SK-N-SH (cell line): ENCODE results near the gene PCAT6. TPM values are rescaled to one million over a fixed set of nuclear protein-coding genes. Genes with fewer than 3 reads are reported as not detected.

ENCODE experiments used
- CTCF ChIA-PET: fragments of 300-600, 350-600 bp; formaldehyde crosslinking; extraction: SDS; loops from one replicate; lab custom pipeline; 2021; lab: Yijun Ruan, JAX
- POLR2A ChIA-PET: fragments of 350-600 bp; sonication (Branson Sonifier 250); formaldehyde crosslinking; extraction: SDS; loops from one replicate; lab custom pipeline; 2020; ENCODE audit warnings: antibody characterized with exemption, inconsistent platforms; lab: Yijun Ruan, JAX
- DNase-seq: peaks from one replicate; pipeline ENCODE4 v3.0.0; 2012
- H2AFZ ChIP-seq: fragments of 200-600 bp; sonication (generic); 2 replicates; pipeline ENCODE4 v1.8.1; 2016; ENCODE audit warnings: antibody characterized with exemption, mild to moderate bottlenecking, low read depth
- H3F3A ChIP-seq: fragments of 200-600 bp; sonication (generic); replicated peaks from 2 replicates; pipeline ENCODE3; 2016; ENCODE audit warnings: antibody characterized with exemption, mild to moderate bottlenecking; ENCODE audit not compliant: insufficient read depth
- H3K27ac ChIP-seq, 2 experiments: fragments of 200-500 bp in 1 of 2; fragments of 200-600 bp in 1 of 2; sonication (Bioruptor generic) in 1 of 2; sonication (generic), shearing (Covaris generic) in 1 of 2; 2 replicates each; pipeline versions ENCODE4 v1.5.1 to v1.6.1; 2014 to 2016; ENCODE audit warnings: low read depth in 2 of 2, inconsistent platforms in 1 of 2, low read length in 1 of 2, mild to moderate bottlenecking in 1 of 2, mixed read lengths in 1 of 2
- H3K27me3 ChIP-seq: fragments of 200-600 bp; sonication (generic), shearing (Covaris generic); 2 replicates; pipeline ENCODE4 v1.6.1; 2016; ENCODE audit warnings: mixed run types; ENCODE audit not compliant: insufficient read depth
- H3K36me3 ChIP-seq, 2 experiments: fragments of 200-500 bp in 1 of 2; fragments of 200-600 bp in 1 of 2; sonication (Bioruptor generic) in 1 of 2; sonication (generic) in 1 of 2; replicated peaks in 1 of 2; 2 replicates each; pipeline versions ENCODE3 to v1.5.1; 2014 to 2016; ENCODE audit warnings: low read length in 1 of 2, mild to moderate bottlenecking in 1 of 2; ENCODE audit not compliant: insufficient read depth in 2 of 2, control insufficient read depth in 1 of 2
- H3K4me1 ChIP-seq, 2 experiments: fragments of 200-500 bp in 1 of 2; fragments of 200-600 bp in 1 of 2; sonication (Bioruptor generic) in 1 of 2; sonication (generic), shearing (Covaris generic) in 1 of 2; 2 replicates each; pipeline versions ENCODE4 v1.5.1 to v1.6.1; 2014 to 2016; ENCODE audit warnings: low read depth in 1 of 2, low read length in 1 of 2, mixed run types in 1 of 2; ENCODE audit not compliant: insufficient read depth in 2 of 2, control insufficient read depth in 1 of 2
- H3K4me2 ChIP-seq: fragments of 200-600 bp; sonication (generic), shearing (Covaris generic); 2 replicates; pipeline ENCODE4 v1.6.1; 2017; ENCODE audit warnings: mixed run types
- H3K4me3 ChIP-seq, 2 experiments: fragments of 200-500 bp in 1 of 2; fragments of 200-600 bp in 1 of 2; sonication (Bioruptor generic) in 1 of 2; sonication (generic), shearing (Covaris generic) in 1 of 2; 2 replicates each; pipeline versions ENCODE4 v1.5.1 to v1.8.1; 2014 to 2016; ENCODE audit warnings: low read depth in 2 of 2, inconsistent platforms in 1 of 2, low read length in 1 of 2, mild to moderate bottlenecking in 1 of 2, mixed read lengths in 1 of 2, moderate library complexity in 1 of 2
- H3K79me2 ChIP-seq: fragments of 200-600 bp; sonication (generic); 2 replicates; pipeline ENCODE4 v1.8.1; 2017; ENCODE audit warnings: mild to moderate bottlenecking; ENCODE audit not compliant: insufficient read depth
- H3K9ac ChIP-seq: fragments of 200-600 bp; sonication (generic); 2 replicates; pipeline ENCODE4 v1.6.1; 2017; ENCODE audit warnings: mixed run types
- H3K9me2 ChIP-seq: fragments of 200-600 bp; sonication (generic); 2 replicates; pipeline ENCODE4 v1.6.1; 2017; ENCODE audit warnings: mixed run types
- H3K9me3 ChIP-seq: fragments of 200-600 bp; sonication (generic); 2 replicates; pipeline ENCODE4 v1.6.1; 2017; ENCODE audit warnings: mixed run types, mild to moderate bottlenecking, moderate library complexity
- H4K20me1 ChIP-seq: fragments of 200-600 bp; sonication (generic); 2 replicates; pipeline ENCODE4 v1.6.1; 2017; ENCODE audit warnings: mild to moderate bottlenecking, mixed run types; ENCODE audit not compliant: insufficient read depth
- CTCF ChIP-seq: fragments of 200-600 bp; sonication (generic); IDR thresholded peaks from 2 replicates; pipeline ENCODE4 v1.6.1; 2017; ENCODE audit warnings: antibody characterized with exemption, mild to moderate bottlenecking, moderate library complexity
- ELF1 ChIP-seq: IDR thresholded peaks from 2 replicates; pipeline ENCODE4 v1.4.0; 2012
- EZH2phosphoT487 ChIP-seq: fragments of 200-600 bp; sonication (generic); IDR thresholded peaks from 2 replicates; pipeline ENCODE4 v1.6.1; 2017; ENCODE audit warnings: low read depth, mixed run types, mild to moderate bottlenecking, antibody characterized with exemption, moderate library complexity, borderline replicate concordance
- FOXJ3 ChIP-seq: sonication (generic); formaldehyde crosslinking; IDR thresholded peaks from 2 replicates; pipeline ENCODE4 v1.5.1; 2020; ENCODE audit warnings: mild to moderate bottlenecking, missing genetic modification reagents
- GATA2 ChIP-seq: sonication (generic); formaldehyde crosslinking; IDR thresholded peaks from 2 replicates; pipeline ENCODE4 v1.5.0; 2020; ENCODE audit warnings: mild to moderate bottlenecking, missing genetic modification reagents
- JUND ChIP-seq: IDR thresholded peaks from 2 replicates; pipeline ENCODE4 v1.4.0; 2012
- MEF2A ChIP-seq: IDR thresholded peaks from 2 replicates; pipeline ENCODE4 v1.4.0; 2012; ENCODE audit warnings: low read depth, borderline replicate concordance
- NRF1 ChIP-seq: IDR thresholded peaks from 2 replicates; pipeline ENCODE4 v1.6.1; 2012; ENCODE audit warnings: low read depth, mild to moderate bottlenecking, low read length
- POLR2AphosphoS5 ChIP-seq: IDR thresholded peaks from 2 replicates; pipeline ENCODE4 v1.6.1; 2012; ENCODE audit warnings: low read depth, low read length
- RCOR1 ChIP-seq: fragments of 150-350 bp; IDR thresholded peaks from 2 replicates; pipeline ENCODE4 v1.6.1; 2017; ENCODE audit warnings: antibody characterized with exemption, low read length
- REST ChIP-seq: IDR thresholded peaks from 2 replicates; pipeline ENCODE4 v1.6.1; 2012; ENCODE audit warnings: mild to moderate bottlenecking, low read depth, low read length, moderate library complexity
- SIN3A ChIP-seq: IDR thresholded peaks from 2 replicates; pipeline ENCODE4 v1.6.1; 2012; ENCODE audit warnings: low read depth, mild to moderate bottlenecking, low read length, moderate library complexity, borderline replicate concordance
- TAF1 ChIP-seq: IDR thresholded peaks from 2 replicates; pipeline ENCODE4 v1.6.1; 2012; ENCODE audit warnings: low read depth, mild to moderate bottlenecking, low read length, moderate library complexity, borderline replicate concordance
- USF1 ChIP-seq: IDR thresholded peaks from 2 replicates; pipeline ENCODE4 v1.4.0; 2012; ENCODE audit warnings: low read depth, borderline replicate concordance
- YY1 ChIP-seq: IDR thresholded peaks from 2 replicates; pipeline ENCODE4 v1.4.0; 2012; ENCODE audit warnings: low read depth, mild to moderate bottlenecking
- WGBS: methylation state at CpG from one replicate; pipeline ENCODE4 v1.1.6; 2017; ENCODE audit warnings: low lambda C conversion rate; 5-methylcytosine and 5-hydroxymethylcytosine counted together
- polyA plus RNA-seq, 3 experiments: library from polyadenylated mRNA; depleted of rRNA; stranded (reverse); fragments of >200 nt; gene quantifications; 2 replicates each; pipeline ENCODE4 v1.2.3, GENCODE V29; 2012
- TF ChIP-seq, protein P1 (sequence below): IDR thresholded peaks from 2 replicates; pipeline ENCODE4; 2012

PCAT6 gene
- polyA plus RNA-seq, 1 of the 3 experiments (the other 2 are of a cell fraction) = 6.9 TPM

DNA sequence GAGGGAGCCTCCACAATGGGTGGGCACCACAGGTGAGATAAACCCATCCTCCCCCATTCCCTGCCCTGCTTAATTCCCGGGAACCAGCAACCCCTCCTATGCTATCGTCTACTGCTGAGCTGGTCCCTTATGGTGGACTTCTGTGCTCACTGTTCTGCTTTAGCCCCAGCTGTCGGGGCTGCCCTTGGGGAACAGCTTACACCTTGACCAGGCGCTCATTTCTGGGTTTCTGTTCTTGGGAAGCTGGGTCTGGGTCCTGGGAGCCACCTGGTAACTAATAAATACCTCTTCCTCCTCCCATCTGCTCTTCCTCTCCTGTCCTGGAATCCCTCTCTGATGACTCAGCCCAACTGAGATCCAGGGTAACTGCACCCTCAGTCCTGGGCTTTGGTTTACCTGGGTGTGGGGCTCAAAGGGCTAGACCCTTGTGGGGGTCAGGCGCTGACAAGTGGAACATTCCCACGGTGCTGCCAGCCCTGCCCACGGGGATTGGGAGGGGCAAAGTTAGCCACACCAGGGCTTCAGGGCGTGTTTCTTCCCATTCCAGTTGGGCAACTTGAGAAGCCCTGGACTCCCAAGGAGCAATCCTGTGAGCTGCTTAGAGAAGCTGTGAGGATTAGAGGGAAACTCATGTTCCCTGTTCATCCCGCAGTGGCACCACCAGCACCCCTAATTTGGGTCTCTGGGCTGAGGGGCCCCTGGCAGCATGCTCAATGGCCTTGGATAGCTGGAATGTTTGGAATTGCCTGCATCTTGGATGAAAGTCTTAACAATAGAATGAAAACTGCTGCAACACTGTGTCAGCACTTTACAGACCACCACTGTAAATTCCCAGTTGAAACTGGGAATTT, 1.6 kb downstream of the PCAT6 start:
- H3K4me1 ChIP-seq = peaks cover 11 to 20% of the 10 kb centered on the region in 2 experiments; a peak in 2 of 4 replicates
- no peak for DNase-seq
- H3K27me3 ChIP-seq = no peaks in the 10 kb centered on the region
- POLR2A ChIA-PET = no interaction called here
- CTCF ChIA-PET = no interaction called here
- H4K20me1 ChIP-seq = no peaks in the 10 kb centered on the region
- peak overlapping the region; percentile 94 for H3K4me2 ChIP-seq
- H3K9me3 ChIP-seq = no peaks in the 10 kb centered on the region
- H3K79me2 ChIP-seq = peaks cover 8% of the 10 kb centered on the region
- no peak overlapping the region for H3K27ac ChIP-seq
- H3K4me3 ChIP-seq = peak overlapping the region; percentile 77 to 86; a peak in 2 of 4 replicates
- no peaks in the 10 kb centered on the region for H3K9me2 ChIP-seq
- no peaks in the 10 kb centered on the region for H3K36me3 ChIP-seq
- no peak overlapping the region for H3K9ac ChIP-seq
- H2AFZ ChIP-seq = no peak overlapping the region
- 78% methylated on average over 8 of the region's 9 CpGs for WGBS
- no peaks in the 10 kb centered on the region for H3F3A ChIP-seq
- TF ChIP-seq ELF1 (no peak), MEF2A (no peak), CTCF (no peak), REST (no peak), NRF1 (no peak), YY1 (no peak), RCOR1 (no peak), FOXJ3 (CRISPR knock-in tag) (no peak), TAF1 (no peak), SIN3A (no peak), JUND (no peak), EZH2phosphoT487 (no peak), USF1 (no peak), POLR2AphosphoS5 (no peak), GATA2 (CRISPR knock-in tag) (no peak)
- TF ChIP-seq, protein P1, sequence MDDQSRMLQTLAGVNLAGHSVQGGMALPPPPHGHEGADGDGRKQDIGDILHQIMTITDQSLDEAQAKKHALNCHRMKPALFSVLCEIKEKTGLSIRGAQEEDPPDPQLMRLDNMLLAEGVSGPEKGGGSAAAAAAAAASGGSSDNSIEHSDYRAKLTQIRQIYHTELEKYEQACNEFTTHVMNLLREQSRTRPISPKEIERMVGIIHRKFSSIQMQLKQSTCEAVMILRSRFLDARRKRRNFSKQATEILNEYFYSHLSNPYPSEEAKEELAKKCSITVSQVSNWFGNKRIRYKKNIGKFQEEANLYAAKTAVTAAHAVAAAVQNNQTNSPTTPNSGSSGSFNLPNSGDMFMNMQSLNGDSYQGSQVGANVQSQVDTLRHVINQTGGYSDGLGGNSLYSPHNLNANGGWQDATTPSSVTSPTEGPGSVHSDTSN = no peak
- TF ChIP-seq, all 33 proteins: peak for 0
